Measurements from ENCODE around the gene SNPH. TPM values are rescaled to one million over a fixed set of nuclear protein-coding genes. Genes with fewer than 3 reads are reported as not detected.

The SNPH gene
- total RNA-seq, 4 donors from 2014 or later: 0.53 to 6.6 (median 2.4) TPM

GRCh38 chr20:1293641-1294379, 27.7 kb downstream of the SNPH start:
- no peak for DNase-seq
- H3K4me3 ChIP-seq: no peak overlapping the region

GRCh38 chr20:1294497-1294896, 28.4 kb downstream of the SNPH start:
- H3K36me3 ChIP-seq: no peaks in the 10 kb centered on the region
- no peaks in the 10 kb centered on the region for H3K9me3 ChIP-seq
- H3K4me1 ChIP-seq: peaks cover 0 to 7% (median 0%) of the 10 kb centered on the region in 4 donors
- H3K27me3 ChIP-seq: no peaks in the 10 kb centered on the region
- no peak overlapping the region for H3K27ac ChIP-seq
- DNase-seq: no peak
- no peak overlapping the region for H3K4me3 ChIP-seq
- TF ChIP-seq CTCF (IDR thresholded peaks at IDR 0.05) (no peak), POLR2A (IDR thresholded peaks at IDR 0.05) (no peak)

More at GRCh38 chr20:1293641-1294379, 27.7 kb downstream of the SNPH start:
- H3K27ac ChIP-seq: no peak overlapping the region
- H3K36me3 ChIP-seq: no peaks in the 10 kb centered on the region
- H3K9me3 ChIP-seq: no peaks in the 10 kb centered on the region
- no peaks in the 10 kb centered on the region for H3K27me3 ChIP-seq
- H3K4me1 ChIP-seq: peaks cover 0 to 7% (median 0%) of the 10 kb centered on the region in 4 donors
- TF ChIP-seq POLR2A (IDR thresholded peaks at IDR 0.05) (no peak), CTCF (IDR thresholded peaks at IDR 0.05) (no peak)

DNA sequence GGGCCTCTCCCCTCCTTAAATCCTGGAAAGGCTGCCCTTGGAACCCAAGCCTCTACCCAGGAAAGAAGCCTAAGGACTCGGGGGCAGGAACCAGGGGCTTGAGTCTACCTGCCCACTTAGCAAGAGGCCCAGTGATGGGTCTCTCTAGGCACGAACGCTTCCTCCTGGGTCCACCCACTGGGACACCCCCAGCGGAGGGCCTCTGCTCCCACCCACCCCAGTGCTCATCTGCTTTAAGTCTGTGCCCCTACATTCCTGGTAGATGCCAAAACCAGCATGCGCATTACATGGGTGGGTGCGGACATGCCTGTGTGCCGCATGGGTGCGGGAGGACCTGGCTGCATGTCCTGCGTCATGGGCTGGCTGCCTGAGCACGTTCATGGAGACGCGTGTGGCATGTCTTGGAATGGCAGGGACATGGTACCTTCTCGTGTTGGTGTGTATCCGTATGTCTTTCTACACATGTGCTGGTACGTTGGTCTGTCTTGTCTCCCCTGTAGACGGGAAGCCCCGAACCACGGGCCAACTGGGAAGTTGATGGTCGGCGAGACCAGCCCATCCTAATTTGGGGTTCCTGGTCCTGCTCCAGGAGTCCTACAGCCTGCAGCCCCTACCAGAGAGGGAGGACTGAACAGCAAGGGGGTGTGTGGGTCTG, 29.3 kb downstream of the SNPH start:
- H3K36me3 ChIP-seq: no peaks in the 10 kb centered on the region
- no peak for DNase-seq
- H3K4me1 ChIP-seq: peaks cover 0 to 7% (median 0%) of the 10 kb centered on the region in 4 donors
- H3K27me3 ChIP-seq: no peaks in the 10 kb centered on the region
- H3K27ac ChIP-seq: no peak overlapping the region
- TF ChIP-seq POLR2A (IDR thresholded peaks at IDR 0.05): no peak
- no peak for TF ChIP-seq CTCF (IDR thresholded peaks at IDR 0.05)
- no peak overlapping the region for H3K4me3 ChIP-seq
- no peaks in the 10 kb centered on the region for H3K9me3 ChIP-seq

GRCh38 chr20:1296117-1296610, 30.1 kb downstream of the SNPH start:
- Histone ChIP-seq H3K9me3 (no peaks in the 10 kb centered on the region), H3K36me3 (no peaks in the 10 kb centered on the region), H3K27me3 (no peaks in the 10 kb centered on the region), H3K4me3 (no peak overlapping the region), H3K4me1 (peaks cover 0 to 3% (median 0%) of the 10 kb centered on the region in 4 donors), H3K27ac (no peak overlapping the region)
- no peak for DNase-seq
- TF ChIP-seq POLR2A (IDR thresholded peaks at IDR 0.05) (no peak), CTCF (IDR thresholded peaks at IDR 0.05) (no peak)

- Histone ChIP-seq H3K27ac (no peak overlapping the region), H3K4me1 (no peaks in the 10 kb centered on the region), H3K9me3 (no peaks in the 10 kb centered on the region), H3K4me3 (no peak overlapping the region), H3K36me3 (no peaks in the 10 kb centered on the region), H3K27me3 (no peaks in the 10 kb centered on the region)
- no peak for TF ChIP-seq POLR2A (IDR thresholded peaks at IDR 0.05)
- TF ChIP-seq CTCF (IDR thresholded peaks at IDR 0.05): no peak
- DNase-seq: no peak
Observed at GRCh38 chr20:1296922-1297321, 30.8 kb downstream of the SNPH start.

All from Peyer's patch (tissue), 4 donors.